GM12873 (cell line): ENCODE data around the gene GDI2.

Experiments
- CTCF ChIP-seq: IDR thresholded peaks from 2 replicates; pipeline ENCODE4 v1.5.1; 2012; ENCODE audit warnings: low read depth, mild to moderate bottlenecking, moderate library complexity, low read length, control low read depth; ENCODE audit not compliant: insufficient read depth; ENCODE audit errors: missing control alignments

GDI2 gene

GRCh38 chr10:5810225-5810624 is 3.0 kb downstream of the GDI2 start:
- TF ChIP-seq CTCF = no peak

DNA sequence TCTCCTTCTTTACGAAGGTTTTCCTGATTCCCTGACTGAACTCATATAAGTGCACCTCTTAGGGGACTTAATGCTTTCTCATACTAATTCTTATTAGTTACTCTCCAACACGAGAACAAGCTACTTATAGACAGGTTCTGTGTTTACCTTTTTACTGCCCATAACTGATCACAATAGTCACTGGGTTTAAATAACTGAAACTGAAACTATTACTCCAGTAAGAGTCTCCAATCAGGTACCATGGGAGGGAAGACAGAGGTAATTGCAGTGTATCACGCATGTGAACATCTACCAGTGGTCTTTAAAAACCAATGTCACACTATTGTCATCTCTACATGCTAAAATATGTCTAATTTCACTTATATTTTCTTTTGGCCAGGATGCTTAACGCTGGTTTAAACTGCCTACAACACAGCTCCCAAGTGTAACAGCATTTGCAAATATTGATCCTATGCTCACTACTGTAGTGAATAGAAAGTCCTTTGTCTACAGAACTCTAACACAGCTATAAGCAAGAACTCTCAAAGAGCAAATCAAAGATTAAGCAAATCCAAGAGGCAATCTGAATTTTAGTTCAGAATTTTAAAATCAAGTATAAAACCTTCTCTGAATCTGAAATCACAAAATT is 3.6 kb downstream of the GDI2 start:
- TF ChIP-seq CTCF = no peak

- TF ChIP-seq CTCF = no peak
Measured at GRCh38 chr10:5806745-5807144, 6.5 kb downstream of the GDI2 start.

DNA sequence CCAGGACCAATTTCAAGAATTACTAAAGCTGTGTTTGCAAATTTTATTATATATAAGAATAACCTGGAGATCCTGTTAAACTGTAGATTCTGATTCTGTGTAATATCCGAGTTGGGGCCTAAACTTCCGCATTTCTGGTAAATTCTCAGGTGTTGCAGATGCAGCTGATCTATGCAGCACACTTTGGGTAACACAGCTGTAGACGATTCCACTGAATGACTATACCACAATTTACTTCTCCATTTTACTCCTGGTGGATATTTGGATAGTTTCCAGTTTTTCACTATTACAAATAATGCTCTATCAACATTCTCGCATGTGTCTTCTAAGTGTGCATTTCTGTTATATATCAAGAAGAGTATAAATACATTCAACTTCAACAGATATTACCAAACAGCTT is 7.5 kb downstream of the GDI2 start:
- TF ChIP-seq CTCF = no peak

- TF ChIP-seq CTCF = no peak
Measured at GRCh38 chr10:5805260-5805659, 8.0 kb downstream of the GDI2 start.

GRCh38 chr10:5804386-5804785 is 8.8 kb downstream of the GDI2 start:
- TF ChIP-seq CTCF = no peak

DNA sequence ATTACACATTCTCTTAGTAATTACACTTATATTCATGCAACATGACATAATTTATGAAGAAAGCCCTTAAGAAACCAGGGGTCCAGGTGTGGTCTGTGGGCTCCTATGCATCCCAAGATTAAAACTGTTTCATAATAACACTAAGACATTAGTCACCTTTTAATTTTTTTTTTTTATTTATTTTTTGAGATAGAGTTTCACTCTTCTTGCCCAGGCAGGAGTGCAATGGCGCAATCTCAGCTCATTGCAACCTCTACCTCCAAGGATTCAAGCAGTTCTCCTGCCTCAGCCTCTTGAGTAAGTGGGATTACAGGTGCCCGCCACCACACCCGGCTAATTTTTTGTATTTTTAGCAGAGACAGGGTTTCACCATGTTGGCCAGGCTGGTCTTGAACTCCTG is 12.5 kb downstream of the GDI2 start:
- TF ChIP-seq CTCF = no peak

GRCh38 chr10:5794236-5794635 is 19.0 kb downstream of the GDI2 start:
- no peak for TF ChIP-seq CTCF
